Stimulated activated CD8-positive, alpha-beta memory T cell treated with anti-CD3 and anti-CD28 coated beads, Interleukin-7, amount 100 ng/mL, for 4 hours (primary cell): Measurements from ENCODE around the gene GPR87.

Experiments
- DNase-seq, 2 donors: peaks; one replicate each; pipeline ENCODE4 v3.0.0-alpha.2; 2020; ENCODE audit warnings: low read depth in 2 of 2

The GPR87 gene, protein sequence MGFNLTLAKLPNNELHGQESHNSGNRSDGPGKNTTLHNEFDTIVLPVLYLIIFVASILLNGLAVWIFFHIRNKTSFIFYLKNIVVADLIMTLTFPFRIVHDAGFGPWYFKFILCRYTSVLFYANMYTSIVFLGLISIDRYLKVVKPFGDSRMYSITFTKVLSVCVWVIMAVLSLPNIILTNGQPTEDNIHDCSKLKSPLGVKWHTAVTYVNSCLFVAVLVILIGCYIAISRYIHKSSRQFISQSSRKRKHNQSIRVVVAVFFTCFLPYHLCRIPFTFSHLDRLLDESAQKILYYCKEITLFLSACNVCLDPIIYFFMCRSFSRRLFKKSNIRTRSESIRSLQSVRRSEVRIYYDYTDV

GRCh38 chr3:151316267-151316991 is at the start of gene GPR87:
GPR87 (minus strand) TSS chr3:151316820; CDS start chr3:151300100, 16,720 bp downstream.
- no peak for DNase-seq

GRCh38 chr3:151362751-151363174 is 46.1 kb upstream of the GPR87 start:
- no peak for DNase-seq

- DNase-seq = no peak
Measured at GRCh38 chr3:151357463-151357850, 40.8 kb upstream of the GPR87 start.

DNA sequence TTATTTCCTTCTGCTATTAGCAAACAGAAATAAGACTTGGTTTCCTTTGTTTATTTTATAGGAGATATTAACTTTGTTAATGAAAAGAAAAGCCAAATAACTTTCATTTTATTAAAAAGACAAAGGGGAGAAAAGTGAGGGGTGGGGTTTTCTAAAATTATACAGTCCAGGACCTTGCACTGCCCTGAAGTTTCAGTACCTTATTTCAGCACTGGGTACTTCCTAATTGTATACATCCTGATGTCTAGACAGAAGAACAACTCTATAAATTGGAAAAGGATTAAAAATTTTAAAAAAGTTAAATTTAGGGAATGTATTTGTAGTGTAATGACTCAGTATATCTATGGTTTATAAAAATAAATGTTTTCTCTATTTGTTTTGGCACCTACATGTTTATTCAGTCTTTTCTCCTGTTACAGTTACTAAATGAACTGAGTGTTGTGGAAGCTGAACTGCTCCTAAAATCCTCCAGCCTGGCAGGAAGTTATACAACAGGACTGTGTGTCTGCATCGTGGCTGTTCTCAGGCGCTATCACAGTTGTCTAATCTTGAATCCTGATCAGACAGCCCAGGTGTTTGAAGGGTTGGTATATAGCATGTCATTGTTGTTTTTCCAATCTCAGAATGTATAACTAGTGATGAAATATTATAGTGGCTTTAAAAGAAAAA is 40.3 kb upstream of the GPR87 start:
- no peak for DNase-seq

DNA sequence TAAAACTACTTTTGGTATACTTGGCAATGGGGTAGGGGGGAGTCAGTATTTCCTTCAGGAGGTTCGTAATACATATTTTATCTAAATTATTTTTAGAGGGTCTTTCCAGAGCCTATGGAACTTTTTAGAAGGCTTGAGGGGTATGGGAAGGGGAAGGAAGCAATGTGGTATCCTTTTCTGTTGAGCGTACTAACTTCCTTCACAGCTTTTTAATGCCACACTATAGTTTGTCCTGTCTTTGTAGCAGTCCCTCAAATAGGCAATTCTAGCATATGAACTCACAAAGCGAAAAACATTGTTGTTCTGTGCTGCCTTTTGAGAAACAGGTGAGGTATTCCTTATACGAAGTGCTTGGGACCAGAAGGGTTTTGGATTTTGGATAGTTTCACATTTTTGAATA is 35.0 kb upstream of the GPR87 start:
- DNase-seq = no peak

- DNase-seq = no peak
Measured at GRCh38 chr3:151351219-151351618, 34.6 kb upstream of the GPR87 start.

DNA sequence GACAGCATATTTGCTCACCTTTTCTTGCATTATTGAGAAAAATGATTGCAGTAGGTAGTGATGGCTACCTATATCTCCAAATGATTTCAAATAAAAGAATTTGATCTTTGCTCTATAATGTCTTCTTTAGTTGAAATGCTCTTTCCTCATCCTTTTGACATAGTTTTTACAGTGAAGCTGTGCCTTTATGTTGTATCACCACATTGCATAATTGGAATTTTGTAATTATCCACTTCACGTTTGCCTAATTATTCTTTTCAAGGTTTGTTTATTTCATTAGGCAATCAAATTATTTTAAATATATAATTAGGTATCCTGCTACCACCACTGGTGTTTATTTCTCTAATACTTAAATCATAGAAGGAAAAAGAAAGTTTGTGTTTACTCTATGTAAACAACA is 34.0 kb upstream of the GPR87 start:
- no peak for DNase-seq

- DNase-seq = no peak
Measured at GRCh38 chr3:151347432-151347831, 30.8 kb upstream of the GPR87 start.

GRCh38 chr3:151346292-151346691 is 29.7 kb upstream of the GPR87 start:
- DNase-seq = no peak

GRCh38 chr3:151345859-151346258 is 29.2 kb upstream of the GPR87 start:
- DNase-seq = no peak

DNA sequence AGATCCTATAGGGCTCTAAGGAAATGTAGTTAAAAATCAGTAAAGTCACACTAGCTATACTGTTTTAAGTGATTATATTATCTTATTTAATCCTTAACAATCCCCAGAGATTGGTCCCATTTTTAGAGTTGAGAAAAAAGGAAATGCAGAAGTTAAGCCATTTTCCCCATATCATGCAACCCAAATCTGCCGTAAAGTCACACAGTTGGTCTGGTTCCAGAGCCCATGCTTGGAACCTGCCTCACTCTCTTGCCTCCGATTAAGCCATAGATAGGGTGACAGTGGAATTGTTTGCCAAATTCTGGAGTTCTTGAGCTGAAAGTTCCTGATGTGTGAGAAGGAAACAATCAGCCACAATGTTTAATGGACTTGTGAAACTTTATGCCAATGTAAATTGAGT is 15.1 kb upstream of the GPR87 start:
- DNase-seq = no peak

DNA sequence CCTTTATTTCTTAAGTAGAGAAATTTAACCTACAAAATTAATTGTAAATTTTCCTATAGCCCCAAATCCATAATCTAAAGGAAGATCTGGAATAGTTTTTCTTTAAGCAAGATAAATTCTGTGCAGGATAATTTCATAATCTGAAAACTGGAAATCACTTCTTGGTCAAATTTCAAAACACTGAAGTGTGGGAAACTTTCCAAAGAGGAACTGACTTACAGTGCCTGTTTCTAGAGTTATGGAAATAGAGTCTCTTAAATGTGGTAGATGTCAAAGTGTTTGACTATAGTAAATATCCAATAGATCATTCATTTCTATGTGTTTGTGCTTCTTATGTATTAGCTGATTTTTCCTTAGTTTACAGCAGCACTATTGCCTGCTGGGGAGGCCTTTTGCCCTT is 14.3 kb upstream of the GPR87 start:
- DNase-seq = no peak

DNA sequence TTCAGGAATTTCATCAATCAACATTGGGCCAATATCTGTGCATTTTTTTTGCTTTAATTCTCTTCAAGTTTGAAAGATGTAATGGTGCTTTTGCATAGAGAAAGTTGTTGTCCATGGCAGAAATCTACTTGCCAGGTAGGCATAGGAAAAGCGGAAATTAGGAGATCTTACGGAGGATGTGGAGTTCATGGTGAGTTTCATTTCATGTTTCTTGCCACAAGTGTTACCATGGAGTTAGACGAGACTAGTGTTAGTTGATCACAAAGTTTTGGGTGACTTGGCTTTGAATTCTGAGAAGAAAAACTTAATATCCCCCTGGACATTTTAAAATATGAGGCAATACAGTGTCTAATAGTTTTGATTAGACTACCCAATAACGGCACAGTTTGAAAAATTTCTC is 13.8 kb upstream of the GPR87 start:
- no peak for DNase-seq

- no peak for DNase-seq
Measured at GRCh38 chr3:151329363-151329762, 12.7 kb upstream of the GPR87 start, which contains the start of gene P2RY13. P2RY13 (minus strand) TSS chr3:151329549; CDS start chr3:151329528, 21 bp downstream.

DNA sequence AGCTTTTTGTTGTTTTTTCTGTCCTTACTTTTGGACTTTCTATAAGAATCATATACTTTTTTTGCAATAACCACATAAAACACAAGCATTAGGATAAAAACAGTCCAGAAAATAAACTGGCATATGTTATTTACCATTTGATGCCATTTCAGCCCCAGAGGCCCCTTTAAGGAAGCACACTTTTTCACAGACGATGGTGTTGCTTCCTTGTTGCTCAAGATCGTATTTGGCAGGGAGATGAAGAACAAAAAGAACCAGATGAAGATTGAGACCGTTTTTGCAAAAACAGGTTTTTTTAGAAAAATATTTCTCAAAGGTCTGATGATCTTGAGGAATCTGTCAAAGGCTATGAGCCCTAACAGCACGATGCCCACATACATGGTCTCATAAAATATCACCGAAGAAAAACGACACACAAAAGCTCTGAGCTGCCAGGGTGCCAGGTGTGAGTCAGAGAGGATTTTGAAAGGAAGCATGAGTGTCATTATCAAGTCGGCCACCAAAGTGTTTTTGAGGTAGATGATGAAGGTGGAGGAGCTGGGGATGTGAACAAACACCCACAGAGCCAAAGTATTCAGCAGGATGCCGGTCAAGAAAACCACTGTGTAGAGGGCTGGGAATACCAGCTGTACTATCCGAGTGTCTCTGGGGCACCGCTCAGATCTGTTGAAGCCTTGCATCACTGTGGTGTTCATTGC is 11.8 kb upstream of the GPR87 start:
- peak; percentile 14 to 20 for DNase-seq

DNA sequence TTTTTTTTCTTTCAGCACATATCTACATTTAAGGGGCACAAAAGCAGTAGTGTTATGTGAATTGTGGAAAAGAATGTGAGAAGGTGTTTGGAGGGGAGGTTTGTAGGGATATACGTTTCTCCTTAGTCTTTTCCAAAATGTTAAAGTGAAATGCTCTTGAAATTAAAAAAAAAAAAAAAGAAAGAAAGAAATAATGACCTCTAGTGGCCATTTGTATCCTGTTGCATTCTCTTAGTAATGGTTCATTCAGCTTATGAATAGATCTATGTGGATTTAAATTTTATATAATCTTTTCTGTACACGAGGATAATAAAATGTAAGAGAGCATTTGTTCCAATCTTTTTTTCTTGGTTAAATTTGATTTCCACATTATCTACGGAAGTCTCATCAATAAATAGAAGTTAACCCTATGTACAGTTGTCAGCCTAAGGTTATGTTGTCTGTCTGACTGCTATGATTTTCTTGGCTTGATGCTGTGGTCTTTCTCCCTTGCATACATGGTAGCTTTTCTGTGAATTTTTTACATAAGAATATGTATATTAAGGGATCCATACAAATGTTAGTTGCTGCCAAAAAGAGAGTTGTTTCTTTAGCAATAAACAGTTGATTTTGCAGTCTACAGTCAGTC is 11.1 kb upstream of the GPR87 start:
- no peak for DNase-seq

GRCh38 chr3:151322511-151322910 is 5.9 kb upstream of the GPR87 start:
- no peak for DNase-seq

GRCh38 chr3:151321526-151321925 is 4.9 kb upstream of the GPR87 start:
- DNase-seq = no peak

GRCh38 chr3:151320131-151320530 is 3.5 kb upstream of the GPR87 start:
- DNase-seq = no peak

GRCh38 chr3:151319628-151320027 is 3.0 kb upstream of the GPR87 start:
- DNase-seq = no peak

- DNase-seq = no peak
Measured at GRCh38 chr3:151318991-151319390, 2.4 kb upstream of the GPR87 start.

- DNase-seq = no peak
Measured at GRCh38 chr3:151318313-151318712, 1.7 kb upstream of the GPR87 start.
